Stimulated activated CD4-positive, alpha-beta T cell treated with anti-CD3 and anti-CD28 coated beads, TNF-alpha, amount 100 ng/mL, for 1 hour (primary cell): Measurements from ENCODE around the gene SH3BP5L.

Source experiments
- DNase-seq, 3 donors: peaks; one replicate each; pipeline ENCODE4 v3.0.0-alpha.2; 2020; ENCODE audit warnings: low read depth in 3 of 3, low spot score in 1 of 3

SH3BP5L gene

DNA sequence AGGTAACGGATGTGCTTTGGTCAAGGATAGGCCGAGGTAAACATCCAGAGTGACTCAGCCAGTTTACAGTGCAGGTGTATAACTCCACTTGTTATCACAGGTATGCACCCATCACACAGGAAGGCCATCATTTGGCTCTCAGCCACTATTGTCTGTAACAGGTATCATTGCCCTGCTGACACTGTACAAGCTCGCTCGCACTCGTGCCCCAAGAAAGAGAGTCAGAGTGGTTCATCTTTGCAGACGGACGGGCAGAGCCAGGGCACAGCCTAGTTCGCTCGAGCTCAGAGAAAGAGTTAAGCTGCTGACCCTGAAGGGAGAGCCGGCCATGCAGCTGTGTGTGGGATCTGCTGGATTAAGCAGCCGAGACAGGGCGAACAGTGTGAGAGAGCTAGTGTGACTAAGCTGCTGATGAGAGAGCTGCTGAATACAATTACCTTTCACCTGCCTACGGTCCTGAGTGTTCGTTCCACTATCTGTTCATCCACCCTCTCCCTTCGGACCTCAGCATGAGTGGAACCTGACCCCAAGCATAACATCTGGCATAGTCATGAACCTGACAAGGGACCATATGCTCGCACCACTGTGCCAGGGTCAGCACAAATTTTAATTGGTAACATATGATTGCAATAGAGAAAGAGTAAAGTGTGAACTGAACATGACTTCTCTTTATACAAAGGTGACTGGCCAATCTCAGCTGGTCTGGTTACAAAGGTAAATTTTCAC, 43.1 kb downstream of the SH3BP5L start:
- DNase-seq: no peak

DNA sequence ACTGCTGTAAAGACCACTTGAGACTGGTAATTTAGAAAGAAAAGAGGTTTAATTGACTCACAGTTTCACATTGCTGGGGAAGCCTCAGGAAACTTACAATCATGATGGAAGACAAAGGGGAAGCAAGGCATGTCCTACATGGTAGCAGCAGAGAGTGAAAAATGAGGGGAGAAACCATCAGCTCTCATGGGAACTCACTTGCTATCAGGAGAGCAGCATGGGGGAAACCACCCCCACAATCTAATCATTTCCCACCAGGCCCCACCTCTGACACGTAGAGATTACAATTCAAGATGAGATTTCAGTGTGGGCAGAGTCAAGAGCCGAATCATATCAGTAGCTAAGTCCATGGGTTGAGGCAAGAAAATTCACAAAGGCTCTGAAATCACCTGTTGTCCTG, 46.4 kb downstream of the SH3BP5L start:
- DNase-seq: no peak

DNA sequence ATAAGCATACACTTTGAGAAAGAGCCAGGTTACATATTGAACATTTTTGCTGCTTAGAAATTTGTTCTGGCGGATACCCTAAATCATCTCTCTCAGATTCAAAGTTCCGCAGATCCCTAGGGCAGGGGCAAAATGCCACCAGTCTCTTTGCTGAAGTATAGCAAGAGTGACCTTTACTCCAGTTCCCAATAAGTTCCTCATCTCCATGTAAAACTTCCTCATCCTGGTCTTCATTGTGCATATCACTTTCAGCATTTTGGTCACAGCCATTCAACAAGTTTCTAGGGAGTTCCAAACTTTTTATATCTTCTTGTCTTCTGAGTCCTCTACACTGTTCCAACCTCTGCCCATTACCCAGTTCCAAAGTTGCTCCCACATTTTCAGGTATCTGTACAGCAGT, 46.8 kb downstream of the SH3BP5L start:
- no peak for DNase-seq

DNA sequence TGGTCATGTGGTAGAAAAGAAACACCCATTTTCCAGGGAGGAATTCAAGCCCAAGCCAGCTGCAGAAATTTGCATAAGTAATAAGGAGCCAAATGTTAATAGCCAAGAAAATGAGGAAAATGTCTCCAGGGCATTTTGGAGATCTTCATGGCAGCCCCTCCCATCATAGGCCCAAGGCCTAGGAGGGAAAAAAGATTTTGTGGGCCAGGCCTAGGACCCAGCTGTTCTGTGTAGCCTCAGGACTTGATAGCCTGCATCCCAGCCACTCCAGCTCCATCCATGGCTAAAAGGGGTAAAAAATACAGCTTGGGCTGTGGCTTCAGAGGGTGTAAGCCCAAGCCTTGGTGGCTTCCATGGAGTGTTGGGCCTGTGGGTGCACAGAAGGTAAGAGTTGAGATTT, 48.7 kb downstream of the SH3BP5L start:
- no peak for DNase-seq

DNA sequence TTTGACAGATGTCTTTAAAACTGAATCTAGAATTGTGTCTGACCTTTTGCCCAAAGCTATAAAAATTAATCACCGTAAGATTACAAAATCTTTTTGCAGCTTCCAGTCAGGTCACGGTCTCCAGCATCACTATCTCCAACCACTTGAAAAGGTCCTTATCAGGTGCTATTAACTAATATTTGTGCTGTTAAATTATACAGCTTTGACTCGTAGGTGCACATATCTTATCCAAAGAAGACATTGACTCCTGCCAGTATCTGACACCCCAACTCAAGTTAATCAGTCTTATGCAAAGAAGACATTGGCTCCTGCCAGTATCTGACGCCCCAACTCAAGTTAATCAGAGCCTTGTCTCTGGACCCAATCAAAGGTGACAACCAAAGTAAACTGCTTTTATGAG, 50.3 kb downstream of the SH3BP5L start:
- no peak for DNase-seq
